Lower leg skin (tissue), 3 donors: Measurements from ENCODE around the gene BRWD1.

ENCODE experiments used
- CTCF ChIP-seq, 3 donors: fragments of 450-650 bp; IDR thresholded peaks; one replicate each; pipeline ENCODE4 v1.5.1; 2016; ENCODE audit warnings: antibody characterized with exemption in 3 of 3, mild to moderate bottlenecking in 3 of 3, moderate library complexity in 2 of 3
- POLR2A ChIP-seq, 2 donors: fragments of 450-650 bp; IDR thresholded peaks; one replicate each; pipeline ENCODE4 v1.6.1; 2016 to 2017; ENCODE audit warnings: antibody characterized with exemption in 2 of 2, mild to moderate bottlenecking in 1 of 2, moderate library complexity in 1 of 2

DNA sequence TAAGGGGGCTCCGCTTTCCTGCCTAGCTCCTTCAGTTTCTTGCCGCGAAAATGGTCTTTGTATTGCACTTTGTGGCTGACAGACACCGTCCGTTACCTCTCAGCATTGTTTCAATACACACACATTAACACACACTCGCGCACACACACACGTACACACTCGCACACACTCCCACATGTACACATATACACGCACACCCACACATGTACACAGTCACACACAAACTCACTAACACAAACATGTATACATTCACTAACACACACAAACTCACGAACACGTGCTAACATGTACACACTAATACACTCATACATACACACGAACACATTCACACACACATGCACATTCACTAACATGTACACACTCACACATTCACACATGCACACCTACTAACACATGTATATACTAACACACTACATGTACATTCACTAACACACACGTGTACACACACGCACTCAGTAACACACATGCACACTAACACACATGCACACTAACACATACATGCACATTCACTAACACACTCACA is 179.1 kb downstream of the BRWD1 start:
- TF ChIP-seq POLR2A (IDR thresholded peaks at IDR 0.05) (no peak), CTCF (IDR thresholded peaks at IDR 0.05) (no peak)
